Smooth muscle cell (in vitro differentiated cells): ENCODE data around the gene GIMAP2. TPM values are rescaled to one million over a fixed set of nuclear protein-coding genes. Genes with fewer than 3 reads are reported as not detected.
"Not testable (repeated sequence)": the region's sequence is repeated elsewhere in the genome, so short reads cannot be mapped to it uniquely, and the experiment has no call there.

Experiments used
- DNase-seq: peaks from one replicate; lab custom pipeline; 2025; ENCODE audit not compliant: unreplicated experiment; lab: John Stamatoyannopoulos, UW
- H2AFZ ChIP-seq: fragments of 200-600 bp; sonication (generic); 2 replicates; pipeline ENCODE4 v1.6.0; 2016; ENCODE audit warnings: antibody characterized with exemption, low read depth, mild to moderate bottlenecking
- H3F3A ChIP-seq: fragments of 200-600 bp; sonication (generic); 2 replicates; pipeline ENCODE4 v1.6.0; 2017; ENCODE audit warnings: antibody characterized with exemption, low read depth
- H3K27ac ChIP-seq: fragments of 200-600 bp; sonication (generic); 2 replicates; pipeline ENCODE4 v1.5.1; 2016; ENCODE audit warnings: low read depth, mild to moderate bottlenecking
- H3K27me3 ChIP-seq: fragments of 200-600 bp; sonication (generic); 2 replicates; pipeline ENCODE4 v1.6.1; 2016; ENCODE audit warnings: low read depth, mild to moderate bottlenecking
- H3K36me3 ChIP-seq: fragments of 200-600 bp; sonication (generic); 2 replicates; pipeline ENCODE4 v1.5.1; 2016; ENCODE audit warnings: low read depth
- H3K4me1 ChIP-seq: fragments of 200-600 bp; sonication (generic); 2 replicates; pipeline ENCODE4 v1.5.1; 2016; ENCODE audit warnings: low read depth
- H3K4me2 ChIP-seq: fragments of 200-600 bp; sonication (generic); 2 replicates; pipeline ENCODE4 v1.6.0; 2016; ENCODE audit warnings: mild to moderate bottlenecking
- H3K4me3 ChIP-seq: fragments of 200-600 bp; sonication (generic); 2 replicates; pipeline ENCODE4 v1.5.1; 2016; ENCODE audit warnings: mild to moderate bottlenecking
- H3K79me2 ChIP-seq: fragments of 200-600 bp; sonication (generic); 2 replicates; pipeline ENCODE4 v1.6.0; 2016; ENCODE audit warnings: low read depth, mild to moderate bottlenecking
- H3K9ac ChIP-seq: fragments of 200-600 bp; sonication (generic); 2 replicates; pipeline ENCODE4 v1.6.0; 2016; ENCODE audit warnings: low read depth
- H3K9me3 ChIP-seq: fragments of 200-600 bp; sonication (generic); replicated peaks from 2 replicates; pipeline ENCODE4 v1.5.1; 2016; ENCODE audit warnings: low read depth
- H4K20me1 ChIP-seq: fragments of 200-600 bp; sonication (generic); 2 replicates; pipeline ENCODE4 v1.6.0; 2016; ENCODE audit warnings: low read depth
- CTCF ChIP-seq: fragments of 200-600 bp; sonication (generic); IDR thresholded peaks from 2 replicates; pipeline ENCODE4 v1.5.1; 2017; ENCODE audit warnings: borderline replicate concordance, mild to moderate bottlenecking, antibody characterized with exemption; ENCODE audit not compliant: insufficient read depth, poor library complexity, severe bottlenecking
- WGBS: methylation state at CpG from one replicate; pipeline ENCODE4 v1.1.7; 2016; ENCODE audit warnings: low lambda C conversion rate; 5-methylcytosine and 5-hydroxymethylcytosine counted together
- polyA plus RNA-seq: library from polyadenylated mRNA; unstranded; fragments of >200 nt; fragmentation: Nextera tagmentation; extraction: Ambion mirVana; gene quantifications from 2 replicates; pipeline ENCODE4 v1.2.1, GENCODE V29; 2016
- total RNA-seq: library from RNA; depleted of rRNA; stranded (reverse); fragments of >200 nt; gene quantifications from 2 replicates; pipeline ENCODE4 v1.2.3, GENCODE V29; 2014

The GIMAP2 gene
- total and polyA plus RNA-seq, 2 experiments from 2014 or later: 0.14 TPM; not detected in 1

- no peak overlapping the region for H2AFZ ChIP-seq
- H3F3A ChIP-seq: no peaks in the 10 kb centered on the region
- DNase-seq: no peak
- no peak overlapping the region for H3K27ac ChIP-seq
- no peaks in the 10 kb centered on the region for H3K36me3 ChIP-seq
- H3K4me2 ChIP-seq: no peak overlapping the region
- H3K9me3 ChIP-seq: no peaks in the 10 kb centered on the region
- H3K4me1 ChIP-seq: no peaks in the 10 kb centered on the region
- WGBS: 51% methylated on average over 2 of the region's 2 CpGs
- no peak overlapping the region for H3K9ac ChIP-seq
- H3K4me3 ChIP-seq: no peak overlapping the region
- no peaks in the 10 kb centered on the region for H3K79me2 ChIP-seq
- H4K20me1 ChIP-seq: no peaks in the 10 kb centered on the region
- TF ChIP-seq CTCF: no peak
- H3K27me3 ChIP-seq: no peaks in the 10 kb centered on the region
Measured at GRCh38 chr7:150654692-150655091, 30.8 kb upstream of the GIMAP2 start.

- Histone ChIP-seq H3F3A (no peaks in the 10 kb centered on the region), H3K27ac (no peak overlapping the region), H3K4me1 (no peaks in the 10 kb centered on the region), H3K79me2 (no peaks in the 10 kb centered on the region), H3K4me2 (no peak overlapping the region), H3K4me3 (no peak overlapping the region), H2AFZ (no peak overlapping the region), H3K27me3 (no peaks in the 10 kb centered on the region), H4K20me1 (no peaks in the 10 kb centered on the region), H3K9me3 (no peaks in the 10 kb centered on the region), H3K9ac (no peak overlapping the region), H3K36me3 (no peaks in the 10 kb centered on the region)
- no peak for DNase-seq
- WGBS: 89% methylated on average over 5 of the region's 5 CpGs
- no peak for TF ChIP-seq CTCF
Measured at GRCh38 chr7:150656047-150656446, 29.5 kb upstream of the GIMAP2 start.

- Histone ChIP-seq H3K4me2 (no peak overlapping the region), H3K4me1 (no peaks in the 10 kb centered on the region)
- TF ChIP-seq CTCF: no peak
Measured at GRCh38 chr7:150657526-150657925, 28.0 kb upstream of the GIMAP2 start.

GRCh38 chr7:150660939-150661613 lies 24.4 kb upstream of the GIMAP2 start:
- no peak for DNase-seq
- H3K9ac ChIP-seq: no peak overlapping the region
- no peaks in the 10 kb centered on the region for H3K36me3 ChIP-seq
- H3K9me3 ChIP-seq: no peaks in the 10 kb centered on the region
- H3K27ac ChIP-seq: no peak overlapping the region
- H2AFZ ChIP-seq: no peak overlapping the region
- no peaks in the 10 kb centered on the region for H3K27me3 ChIP-seq
- no peaks in the 10 kb centered on the region for H3K4me1 ChIP-seq
- no peak overlapping the region for H3K4me2 ChIP-seq
- WGBS: 87% methylated on average over 4 of the region's 4 CpGs
- no peaks in the 10 kb centered on the region for H3K79me2 ChIP-seq
- H3F3A ChIP-seq: no peaks in the 10 kb centered on the region
- TF ChIP-seq CTCF: no peak
- H3K4me3 ChIP-seq: no peak overlapping the region
- H4K20me1 ChIP-seq: no peaks in the 10 kb centered on the region

More at GRCh38 chr7:150657526-150657925, 28.0 kb upstream of the GIMAP2 start:
- WGBS: 64% methylated on average over 3 of the region's 3 CpGs
- H3K27me3 ChIP-seq: no peaks in the 10 kb centered on the region
- H3K36me3 ChIP-seq: no peaks in the 10 kb centered on the region
- no peaks in the 10 kb centered on the region for H3F3A ChIP-seq
- DNase-seq: no peak
- H3K4me3 ChIP-seq: no peak overlapping the region
- no peaks in the 10 kb centered on the region for H3K9me3 ChIP-seq
- no peaks in the 10 kb centered on the region for H3K79me2 ChIP-seq
- H3K9ac ChIP-seq: no peak overlapping the region
- no peak overlapping the region for H2AFZ ChIP-seq
- no peak overlapping the region for H3K27ac ChIP-seq
- no peaks in the 10 kb centered on the region for H4K20me1 ChIP-seq

GRCh38 chr7:150662821-150663220 lies 22.7 kb upstream of the GIMAP2 start:
- H3K9me3 ChIP-seq, H3F3A ChIP-seq, H3K9ac ChIP-seq, H3K4me2 ChIP-seq, H3K27me3 ChIP-seq, DNase-seq, H3K36me3 ChIP-seq, H3K79me2 ChIP-seq, H3K27ac ChIP-seq, H4K20me1 ChIP-seq, H3K4me3 ChIP-seq, H2AFZ ChIP-seq, H3K4me1 ChIP-seq: not testable (repeated sequence)
